ENCODE results near the gene JHY.

GRCh38 chr11:122897606-122898210, 15.1 kb downstream of the JHY start:
- TF ChIP-seq CTCF (IDR thresholded peaks at IDR 0.05) (no peak), POLR2AphosphoS5 (IDR thresholded peaks at IDR 0.05; ENCODE audit: low read depth, low read length) (no peak)

Data from SK-N-SH (cell line).